Measurements from ENCODE around the gene TNS1.

TNS1 gene

DNA sequence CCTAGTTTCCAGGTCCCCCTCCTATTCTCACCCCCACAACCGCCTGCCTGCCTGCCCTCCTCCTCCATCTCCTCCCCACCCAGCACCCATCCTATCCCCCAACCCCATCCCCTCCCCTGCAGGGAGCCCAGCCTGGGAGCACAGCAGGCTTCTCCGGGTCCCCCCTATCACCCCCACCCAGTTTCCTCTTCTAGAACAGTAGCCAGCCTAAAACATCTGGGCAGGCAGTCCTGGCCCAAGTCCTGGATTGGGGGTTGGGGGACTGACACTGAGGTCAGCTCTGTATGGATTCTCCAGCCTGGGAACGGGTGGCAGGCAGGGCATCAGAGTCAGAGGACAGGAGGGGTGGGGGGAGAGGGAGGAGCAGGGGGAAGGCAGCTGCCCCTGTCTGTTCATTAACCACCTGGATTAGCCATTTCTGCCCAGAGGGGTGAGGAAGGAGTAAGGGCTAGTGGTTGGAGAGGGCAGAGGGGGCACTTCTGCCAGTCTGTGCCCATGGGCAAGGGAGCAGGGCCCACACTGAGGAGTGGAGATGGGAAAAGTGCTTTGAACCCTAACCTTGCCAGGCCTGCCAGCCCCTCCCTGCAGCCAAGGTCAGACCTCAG, 60.0 kb downstream of the TNS1 start:
- no peaks in the 10 kb centered on the region for H3K9me3 ChIP-seq (replicated peaks; ENCODE audit: low read length)
- peak overlapping the region; percentile 89 for H3K4me3 ChIP-seq (ENCODE audit: low read length)
- no peaks in the 10 kb centered on the region for H3K27me3 ChIP-seq (ENCODE audit: control insufficient read depth, insufficient read depth, low read length)
- no peaks in the 10 kb centered on the region for H3K36me3 ChIP-seq (ENCODE audit: insufficient read depth, low read length)
- peak overlapping the region; percentile 96 for H3K4me2 ChIP-seq (ENCODE audit: low read length)
- H3K9ac ChIP-seq (ENCODE audit: low read depth, low read length) = peak overlapping the region; percentile 83
- peaks cover 48% of the 10 kb centered on the region for H3K4me1 ChIP-seq (ENCODE audit: control insufficient read depth, insufficient read depth, low read length)

DNA sequence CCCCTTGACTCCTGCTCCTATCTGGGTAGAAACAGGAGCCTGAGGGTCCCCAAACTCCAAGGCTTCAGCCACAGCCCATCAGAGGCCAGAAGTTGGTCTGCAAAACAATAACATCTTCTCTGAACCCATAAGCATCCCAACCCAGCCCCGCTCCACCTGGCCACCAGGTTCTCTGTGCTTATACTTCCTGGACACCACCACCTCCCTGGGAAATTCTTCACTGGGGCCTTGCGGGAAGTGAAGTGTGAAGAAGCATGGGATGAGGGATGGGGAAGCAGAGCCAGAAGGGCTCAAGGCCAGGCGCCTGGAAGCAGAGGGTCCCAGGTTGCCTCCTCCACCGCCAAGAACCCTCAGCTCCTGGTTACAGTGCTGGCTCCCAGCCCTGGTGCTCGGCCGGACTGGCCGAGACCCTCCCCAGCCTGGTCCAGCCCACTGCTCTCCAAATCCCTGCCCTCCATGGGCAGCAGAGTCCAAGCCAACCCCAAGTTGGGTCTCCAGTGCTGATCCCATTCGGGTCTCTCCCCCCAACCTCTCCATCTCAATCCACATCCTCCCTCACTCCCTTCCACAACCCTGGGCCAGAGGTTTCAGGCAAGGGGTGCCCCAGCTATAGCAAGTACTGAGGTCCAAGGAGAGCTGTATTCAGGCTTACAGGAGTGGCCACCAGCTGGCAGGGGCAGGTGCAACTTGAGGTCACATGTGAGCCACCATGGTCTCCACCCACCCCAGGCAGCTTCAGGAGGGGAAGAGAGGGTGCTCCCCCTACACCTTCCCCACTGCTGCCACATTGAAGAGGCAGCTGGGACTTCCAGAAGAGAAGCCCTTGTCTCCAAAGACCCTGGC, 60.7 kb downstream of the TNS1 start:
- Histone ChIP-seq H3K27me3 (ENCODE audit: control insufficient read depth, insufficient read depth, low read length) (no peaks in the 10 kb centered on the region), H3K9me3 (replicated peaks; ENCODE audit: low read length) (no peaks in the 10 kb centered on the region), H3K4me2 (ENCODE audit: low read length) (peak overlapping the region; percentile 96), H3K4me1 (ENCODE audit: control insufficient read depth, insufficient read depth, low read length) (peaks cover 55% of the 10 kb centered on the region), H3K9ac (ENCODE audit: low read depth, low read length) (peak overlapping the region; percentile 83), H3K4me3 (ENCODE audit: low read length) (peak overlapping the region; percentile 89), H3K36me3 (ENCODE audit: insufficient read depth, low read length) (no peaks in the 10 kb centered on the region)

DNA sequence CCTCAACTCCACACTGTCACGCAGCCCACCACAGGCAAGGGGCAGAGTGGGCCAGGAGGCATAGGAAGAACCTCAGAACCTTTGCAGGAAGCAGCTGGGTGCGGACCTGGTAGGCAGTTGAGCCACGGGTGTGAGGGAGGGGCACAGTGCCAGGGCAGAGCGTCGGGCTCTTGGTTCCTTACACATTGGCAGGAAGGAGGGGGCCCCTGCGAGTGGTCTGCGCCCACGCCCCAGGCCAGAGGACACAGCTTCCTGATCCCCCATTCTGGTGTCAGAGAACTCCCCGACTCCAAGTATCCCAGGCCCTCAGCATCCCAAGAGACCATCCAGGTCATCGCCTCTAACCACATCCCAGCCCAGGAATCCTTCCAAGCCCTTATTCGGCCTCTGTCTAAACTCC, 61.5 kb downstream of the TNS1 start:
- Histone ChIP-seq H3K27me3 (ENCODE audit: control insufficient read depth, insufficient read depth, low read length) (no peaks in the 10 kb centered on the region), H3K4me3 (ENCODE audit: low read length) (peak overlapping the region; percentile 89), H3K9ac (ENCODE audit: low read depth, low read length) (peak overlapping the region; percentile 83), H3K36me3 (ENCODE audit: insufficient read depth, low read length) (no peaks in the 10 kb centered on the region), H3K4me2 (ENCODE audit: low read length) (peak overlapping the region; percentile 96), H3K4me1 (ENCODE audit: control insufficient read depth, insufficient read depth, low read length) (peaks cover 63% of the 10 kb centered on the region), H3K9me3 (replicated peaks; ENCODE audit: low read length) (no peaks in the 10 kb centered on the region)

DNA sequence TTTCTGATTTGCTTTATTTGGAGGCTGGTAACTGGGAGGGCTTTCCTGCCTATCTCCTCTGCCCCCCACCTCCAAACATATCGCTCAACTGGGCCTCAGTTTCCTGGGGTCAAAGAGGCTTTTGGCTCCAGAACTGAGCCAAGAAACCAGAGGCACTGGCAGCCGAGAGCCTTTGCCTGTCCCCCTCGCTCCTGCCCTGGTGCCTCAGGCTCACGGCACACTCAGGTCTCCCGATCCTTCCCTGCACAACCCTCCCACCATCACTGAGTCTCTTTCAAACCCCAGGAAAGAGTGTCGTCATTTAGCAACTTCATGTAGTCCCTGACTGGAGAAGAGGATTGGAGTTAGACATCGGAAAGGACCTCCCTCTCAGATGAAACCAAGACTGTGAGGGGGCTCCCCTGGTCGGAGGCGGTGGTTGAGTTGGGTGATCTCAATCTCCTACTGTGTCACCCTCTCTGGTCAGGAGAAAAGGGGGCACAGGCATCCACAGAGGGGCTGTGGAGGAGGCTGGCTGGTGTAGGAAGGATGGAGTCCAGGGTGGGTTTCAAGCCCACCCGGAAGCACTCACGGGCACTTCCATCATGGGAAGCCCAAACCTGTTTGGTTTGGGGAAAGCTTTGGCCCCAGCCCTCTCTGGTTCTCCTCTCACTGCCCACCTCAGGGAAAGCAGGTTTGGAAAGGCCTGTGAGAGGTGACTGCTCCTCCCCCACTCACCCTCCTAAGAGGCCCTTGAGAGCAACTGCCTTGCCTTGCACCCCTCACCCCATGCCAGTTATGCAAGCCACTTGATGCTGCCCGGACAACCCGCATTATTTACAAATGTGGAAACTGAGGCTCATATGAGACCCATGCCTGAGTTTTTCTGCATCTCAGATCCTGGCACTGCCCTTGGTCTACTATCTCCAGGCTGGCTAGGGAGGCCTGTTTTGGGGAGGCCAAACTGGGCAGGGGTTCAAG, 62.3 kb downstream of the TNS1 start:
- Histone ChIP-seq H3K4me1 (ENCODE audit: control insufficient read depth, insufficient read depth, low read length) (peaks cover 71% of the 10 kb centered on the region), H3K4me2 (ENCODE audit: low read length) (peak overlapping the region; percentile 96), H3K27me3 (ENCODE audit: control insufficient read depth, insufficient read depth, low read length) (no peaks in the 10 kb centered on the region), H3K4me3 (ENCODE audit: low read length) (peak overlapping the region; percentile 89), H3K36me3 (ENCODE audit: insufficient read depth, low read length) (no peaks in the 10 kb centered on the region), H3K9me3 (replicated peaks; ENCODE audit: low read length) (no peaks in the 10 kb centered on the region), H3K9ac (ENCODE audit: low read depth, low read length) (peak overlapping the region; percentile 83)

DNA sequence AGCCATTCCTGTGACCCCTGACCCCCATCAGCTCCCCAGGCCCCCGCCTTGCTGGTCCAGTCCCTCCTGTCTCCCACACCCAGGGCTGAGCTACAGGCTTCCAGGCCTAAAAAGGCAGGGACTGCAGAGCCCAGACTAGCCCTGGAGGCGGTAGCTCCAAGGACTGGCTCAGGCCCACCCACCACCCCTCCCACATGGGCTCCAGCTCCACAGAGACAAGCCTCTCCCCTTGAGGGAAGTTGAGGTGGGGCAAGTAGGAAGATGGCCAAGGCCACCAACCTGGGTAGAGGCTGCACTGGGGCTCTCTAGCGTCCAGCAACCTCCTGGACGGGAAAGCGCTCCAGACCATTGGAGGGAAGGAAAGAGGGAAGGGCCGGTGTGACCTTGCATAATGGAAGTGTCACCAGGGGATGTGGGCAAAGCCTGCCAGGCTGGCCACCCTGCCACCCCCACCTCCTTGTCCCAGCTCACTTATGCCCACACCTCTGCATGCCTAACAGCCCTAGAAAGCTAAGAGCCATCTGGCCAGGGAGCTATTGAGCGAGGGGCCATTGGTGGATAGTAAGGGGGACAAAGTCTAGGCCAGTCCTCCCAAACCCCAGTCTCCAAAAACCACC, 63.1 kb downstream of the TNS1 start:
- Histone ChIP-seq H3K4me2 (ENCODE audit: low read length) (peak overlapping the region; percentile 96), H3K4me3 (ENCODE audit: low read length) (peak overlapping the region; percentile 19), H3K4me1 (ENCODE audit: control insufficient read depth, insufficient read depth, low read length) (peaks cover 79% of the 10 kb centered on the region), H3K9ac (ENCODE audit: low read depth, low read length) (no peak overlapping the region), H3K9me3 (replicated peaks; ENCODE audit: low read length) (no peaks in the 10 kb centered on the region), H3K36me3 (ENCODE audit: insufficient read depth, low read length) (no peaks in the 10 kb centered on the region), H3K27me3 (ENCODE audit: control insufficient read depth, insufficient read depth, low read length) (no peaks in the 10 kb centered on the region)

DNA sequence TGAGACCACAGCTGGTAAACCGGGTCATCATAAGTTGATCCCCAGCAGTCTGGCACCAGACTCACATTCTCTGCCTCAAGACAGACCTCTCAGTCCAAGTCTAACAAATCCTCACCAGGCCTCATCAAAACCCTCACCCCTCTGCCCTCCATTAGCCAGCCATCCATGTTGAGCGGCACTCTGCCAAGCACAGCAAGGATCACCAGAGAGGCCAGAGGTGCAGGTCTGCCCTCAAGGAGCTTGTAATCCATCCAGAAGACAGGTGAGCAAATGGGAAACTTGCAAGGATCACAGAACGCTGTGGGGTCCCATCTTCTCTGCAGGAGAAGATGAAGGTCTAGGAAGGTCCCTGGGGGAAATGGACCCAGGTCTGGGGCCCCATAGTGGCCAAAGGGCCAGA, 63.6 kb downstream of the TNS1 start:
- H3K9ac ChIP-seq (ENCODE audit: low read depth, low read length) = no peak overlapping the region
- no peaks in the 10 kb centered on the region for H3K36me3 ChIP-seq (ENCODE audit: insufficient read depth, low read length)
- no peak overlapping the region for H3K4me3 ChIP-seq (ENCODE audit: low read length)
- no peaks in the 10 kb centered on the region for H3K9me3 ChIP-seq (replicated peaks; ENCODE audit: low read length)
- no peaks in the 10 kb centered on the region for H3K27me3 ChIP-seq (ENCODE audit: control insufficient read depth, insufficient read depth, low read length)
- H3K4me2 ChIP-seq (ENCODE audit: low read length) = no peak overlapping the region
- peaks cover 83% of the 10 kb centered on the region for H3K4me1 ChIP-seq (ENCODE audit: control insufficient read depth, insufficient read depth, low read length)

DNA sequence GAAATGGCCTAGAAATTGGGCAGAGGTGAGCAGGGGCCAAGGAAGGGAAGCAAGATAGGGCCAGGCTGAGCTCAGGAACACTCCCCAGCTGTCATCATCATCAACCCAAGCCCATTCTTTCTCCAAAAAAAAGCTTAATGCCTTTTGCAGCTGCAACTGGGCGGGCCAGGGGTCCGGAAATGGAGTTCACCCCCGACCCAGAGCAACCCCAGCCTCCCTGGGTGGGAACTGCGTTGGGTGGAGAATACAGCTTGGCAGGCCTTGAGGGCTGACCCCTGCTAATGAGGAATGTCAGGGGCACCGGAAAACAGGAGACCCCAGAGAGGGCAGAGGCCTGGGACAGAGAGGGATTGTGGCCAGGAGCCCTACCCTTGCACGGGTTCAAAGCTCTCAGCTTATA, 64.8 kb downstream of the TNS1 start:
- H3K4me1 ChIP-seq (ENCODE audit: control insufficient read depth, insufficient read depth, low read length) = peaks cover 89% of the 10 kb centered on the region

DNA sequence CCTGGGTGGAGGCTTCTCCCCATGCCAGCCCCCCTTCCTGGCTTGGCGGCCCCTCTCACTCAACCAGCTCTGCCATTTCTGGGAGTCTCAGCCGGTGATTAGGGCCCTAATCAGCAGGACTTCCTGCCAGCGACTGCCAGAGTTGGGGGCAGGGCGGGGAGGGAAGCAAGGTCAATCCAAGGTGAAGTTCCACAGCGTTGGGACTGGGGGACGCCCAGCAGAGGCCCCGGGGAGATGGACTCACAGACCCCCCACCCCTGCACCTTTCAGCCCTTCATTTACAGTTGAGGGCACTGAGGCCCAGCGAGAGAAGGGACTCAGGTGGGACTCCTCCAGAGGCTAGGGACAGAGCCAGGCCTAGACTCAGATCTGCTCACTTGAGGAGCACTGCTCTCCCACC, 65.3 kb downstream of the TNS1 start:
- no peaks in the 10 kb centered on the region for H3K27me3 ChIP-seq (ENCODE audit: control insufficient read depth, insufficient read depth, low read length)
- peaks cover 2% of the 10 kb centered on the region for H3K36me3 ChIP-seq (ENCODE audit: insufficient read depth, low read length)
- H3K9ac ChIP-seq (ENCODE audit: low read depth, low read length) = peak overlapping the region; percentile 56
- peak overlapping the region; percentile 25 for H3K4me3 ChIP-seq (ENCODE audit: low read length)
- peaks cover 94% of the 10 kb centered on the region for H3K4me1 ChIP-seq (ENCODE audit: control insufficient read depth, insufficient read depth, low read length)
- H3K9me3 ChIP-seq (replicated peaks; ENCODE audit: low read length) = no peaks in the 10 kb centered on the region
- H3K4me2 ChIP-seq (ENCODE audit: low read length) = peak overlapping the region; percentile 71

More for the DNA sequence above, 64.8 kb downstream of the TNS1 start:
- no peaks in the 10 kb centered on the region for H3K27me3 ChIP-seq (ENCODE audit: control insufficient read depth, insufficient read depth, low read length)
- no peaks in the 10 kb centered on the region for H3K9me3 ChIP-seq (replicated peaks; ENCODE audit: low read length)
- H3K4me2 ChIP-seq (ENCODE audit: low read length) = peak overlapping the region; percentile 71
- H3K9ac ChIP-seq (ENCODE audit: low read depth, low read length) = peak overlapping the region; percentile 56
- no peaks in the 10 kb centered on the region for H3K36me3 ChIP-seq (ENCODE audit: insufficient read depth, low read length)
- H3K4me3 ChIP-seq (ENCODE audit: low read length) = peak overlapping the region; percentile 25

DNA sequence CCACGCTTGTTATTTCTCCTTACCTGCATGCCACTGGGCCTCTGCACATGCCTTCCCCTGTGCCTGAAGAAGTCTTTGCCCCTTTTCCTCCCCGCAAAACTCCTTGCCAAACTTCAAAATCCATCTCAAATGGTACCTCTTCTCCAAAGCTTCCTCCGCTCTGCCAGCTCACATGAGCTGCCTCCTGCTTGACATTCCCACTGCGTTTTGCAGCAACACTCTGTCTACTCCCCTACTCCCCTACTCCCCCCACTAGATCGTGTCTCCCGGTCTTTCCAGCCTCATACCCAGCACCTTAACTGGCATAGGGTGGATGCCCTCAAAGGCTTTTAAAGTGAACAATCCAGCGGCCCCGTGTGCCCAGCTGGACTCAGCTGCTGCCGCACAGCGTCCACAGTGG, 65.8 kb downstream of the TNS1 start:
- Histone ChIP-seq H3K4me1 (ENCODE audit: control insufficient read depth, insufficient read depth, low read length) (peaks cover 91% of the 10 kb centered on the region), H3K4me2 (ENCODE audit: low read length) (peak overlapping the region; percentile 71), H3K9me3 (replicated peaks; ENCODE audit: low read length) (no peaks in the 10 kb centered on the region), H3K27me3 (ENCODE audit: control insufficient read depth, insufficient read depth, low read length) (no peaks in the 10 kb centered on the region), H3K9ac (ENCODE audit: low read depth, low read length) (peak overlapping the region; percentile 56), H3K36me3 (ENCODE audit: insufficient read depth, low read length) (peaks cover 7% of the 10 kb centered on the region), H3K4me3 (ENCODE audit: low read length) (peak overlapping the region; percentile 25)

DNA sequence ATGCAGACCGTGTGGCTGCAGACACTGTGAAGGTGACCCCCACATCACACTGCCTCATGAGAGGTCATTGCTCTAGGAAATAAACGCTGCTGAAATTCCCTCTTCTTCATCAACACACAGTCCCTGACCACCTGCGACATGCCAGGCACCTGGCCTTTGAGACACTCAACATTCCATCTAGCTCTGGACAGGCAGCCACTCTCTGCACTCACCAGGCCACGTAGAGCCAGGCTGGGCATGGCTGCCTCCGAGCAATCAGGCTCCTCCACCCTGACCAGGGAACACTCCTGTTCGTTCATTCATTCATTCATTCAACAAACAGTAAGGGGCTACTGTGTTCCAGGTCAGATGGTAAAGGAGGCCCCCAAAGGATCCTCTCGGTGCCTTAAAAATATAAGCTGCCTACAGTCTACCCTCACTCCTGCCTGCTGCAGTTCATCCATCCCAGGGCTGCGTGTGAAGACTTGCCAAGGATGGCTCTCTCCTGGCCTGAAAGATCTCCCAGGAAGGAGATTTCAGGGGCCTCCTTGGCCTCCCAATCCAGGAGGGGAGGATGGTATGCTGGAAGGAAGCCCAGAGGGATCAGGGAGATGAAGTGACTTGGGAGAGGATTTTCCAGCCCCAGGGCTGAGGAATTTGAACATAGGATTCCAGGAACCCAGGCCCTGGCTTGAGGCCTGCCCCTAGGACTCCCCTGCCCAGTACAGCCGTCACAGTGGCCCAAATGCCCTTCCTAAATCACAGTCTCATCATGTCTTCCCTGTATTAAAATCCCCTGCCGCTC, 66.7 kb downstream of the TNS1 start:
- Histone ChIP-seq H3K9me3 (replicated peaks; ENCODE audit: low read length) (no peaks in the 10 kb centered on the region), H3K27me3 (ENCODE audit: control insufficient read depth, insufficient read depth, low read length) (no peaks in the 10 kb centered on the region), H3K4me2 (ENCODE audit: low read length) (peak overlapping the region; percentile 76), H3K4me3 (ENCODE audit: low read length) (no peak overlapping the region), H3K9ac (ENCODE audit: low read depth, low read length) (peak overlapping the region; percentile 75), H3K36me3 (ENCODE audit: insufficient read depth, low read length) (peaks cover 7% of the 10 kb centered on the region), H3K4me1 (ENCODE audit: control insufficient read depth, insufficient read depth, low read length) (peaks cover 92% of the 10 kb centered on the region)
